Gastroesophageal sphincter (tissue), 4 donors: Measurements from ENCODE around the gene GABRA5. TPM values are rescaled to one million over a fixed set of nuclear protein-coding genes. Genes with fewer than 3 reads are reported as not detected.

Source experiments
- ATAC-seq: fragments of 150-250 bp; one replicate; pipeline ENCODE4 v1.9.1; 2016; ENCODE audit warnings: mild to moderate bottlenecking, moderate library complexity
- H3K27ac ChIP-seq, 4 donors: fragments of 200-600 bp; sonication (generic) in 3 of 4; 1 replicate in 3 of 4; 2 replicates in 1 of 4; pipeline ENCODE4 v1.5.1; 2016 to 2019
- H3K27me3 ChIP-seq: fragments of 200-600 bp; sonication (generic); one replicate; pipeline ENCODE4 v1.5.1; 2019
- H3K36me3 ChIP-seq, 2 donors: fragments of 200-600 bp; sonication (generic); one replicate each; pipeline ENCODE4 v1.5.1; 2019; ENCODE audit warnings: control low read depth in 1 of 2
- H3K4me1 ChIP-seq, 3 donors: fragments of 200-600 bp; sonication (generic); 1 replicate in 2 of 3; 2 replicates in 1 of 3; pipeline ENCODE4 v1.5.1; 2016 to 2019; ENCODE audit warnings: control low read depth in 2 of 3
- H3K4me3 ChIP-seq, 2 donors: fragments of 200-600 bp; sonication (generic); one replicate each; pipeline ENCODE4 v1.5.1; 2019; ENCODE audit warnings: mild to moderate bottlenecking in 1 of 2, moderate library complexity in 1 of 2
- H3K9me3 ChIP-seq, 3 donors: fragments of 200-600 bp; sonication (generic); one replicate each; pipeline ENCODE4 v1.5.1; 2017 to 2019; ENCODE audit warnings: control low read depth in 2 of 3
- CTCF ChIP-seq, 4 experiments: fragments of 200-600 bp in 2 of 4; fragments of 450-650 bp in 2 of 4; sonication (generic) in 1 of 4; IDR thresholded peaks; one replicate each; pipeline ENCODE4 v1.5.1; 2017 to 2019; ENCODE audit warnings: antibody characterized with exemption in 4 of 4, mild to moderate bottlenecking in 2 of 4, moderate library complexity in 2 of 4
- EP300 ChIP-seq: sonication (generic); formaldehyde crosslinking; IDR thresholded peaks from one replicate; pipeline ENCODE4 v1.6.1; 2017; ENCODE audit warnings: antibody characterized with exemption, mild to moderate bottlenecking
- POLR2A ChIP-seq, 2 donors: fragments of 450-650 bp; IDR thresholded peaks; one replicate each; pipeline ENCODE4 v1.6.1; 2017; ENCODE audit warnings: antibody characterized with exemption in 2 of 2, mild to moderate bottlenecking in 2 of 2, moderate library complexity in 1 of 2
- POLR2AphosphoS5 ChIP-seq: sonication (generic); formaldehyde crosslinking; IDR thresholded peaks from one replicate; pipeline ENCODE4 v1.6.1; 2017; ENCODE audit warnings: antibody characterized with exemption
- WGBS, 2 donors: methylation state at CpG; one replicate each; pipeline ENCODE4 v1.1.5; 2018; ENCODE audit warnings: low coverage in 1 of 2; 5-methylcytosine and 5-hydroxymethylcytosine counted together
- total RNA-seq, 4 donors: library from RNA; depleted of rRNA; stranded (reverse); fragments of >200 nt; gene quantifications; one replicate each; pipeline ENCODE4 v1.1.0, GENCODE V29; 2016

GABRA5 gene
- total RNA-seq, 4 donors from 2014 or later, result 2.4 to 151 (median 33.7) TPM

DNA sequence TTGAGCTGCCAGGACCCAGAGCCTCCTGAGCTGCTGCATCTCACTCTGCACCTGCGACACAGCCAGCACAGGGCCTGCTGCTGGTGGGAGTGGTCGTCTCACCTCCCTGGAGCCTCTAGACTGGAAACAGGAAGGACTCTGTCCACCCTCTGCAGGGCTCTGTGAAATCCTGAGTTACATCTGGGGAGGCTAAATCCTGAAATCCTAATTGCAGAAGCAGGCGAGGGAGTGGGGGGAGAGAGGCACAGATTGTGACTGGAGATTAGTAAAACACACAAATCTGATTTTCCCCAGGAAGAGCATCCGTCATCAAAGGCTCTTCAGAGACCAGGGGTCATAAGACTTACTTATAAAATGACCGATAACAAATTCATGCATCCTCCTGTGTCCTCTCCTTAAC, 72.5 kb downstream of the GABRA5 start:
- Histone ChIP-seq H3K4me1 (no peaks in the 10 kb centered on the region), H3K9me3 (no peaks in the 10 kb centered on the region), H3K4me3 (no peak overlapping the region), H3K27ac (no peak overlapping the region), H3K36me3 (peaks cover 0 to 34% of the 10 kb centered on the region in 2 donors), H3K27me3 (no peaks in the 10 kb centered on the region)
- WGBS, 2 donors, result 89 to 90% methylated on average over 3 of the region's 5 CpGs
- no peak for ATAC-seq
- TF ChIP-seq POLR2A (IDR thresholded peaks at IDR 0.05) (no peak), POLR2AphosphoS5 (no peak), EP300 (no peak), CTCF (IDR thresholded peaks at IDR 0.05) (no peak)

- H3K4me1 ChIP-seq, result no peaks in the 10 kb centered on the region
- TF ChIP-seq EP300, result no peak
- TF ChIP-seq POLR2A (IDR thresholded peaks at IDR 0.05), result no peak
- no peak for TF ChIP-seq CTCF (IDR thresholded peaks at IDR 0.05)
- TF ChIP-seq POLR2AphosphoS5, result no peak
- H3K27ac ChIP-seq, result no peak overlapping the region
- no peaks in the 10 kb centered on the region for H3K9me3 ChIP-seq
- H3K36me3 ChIP-seq, result peaks cover 0 to 37% of the 10 kb centered on the region in 2 donors
- no peaks in the 10 kb centered on the region for H3K27me3 ChIP-seq
- no peak for ATAC-seq
- WGBS, 2 donors, result 76 to 83% methylated on average over 3 to 5 of the region's 5 CpGs
- no peak overlapping the region for H3K4me3 ChIP-seq
Measured at GRCh38 chr15:26941489-26941888, 74.6 kb downstream of the GABRA5 start.

DNA sequence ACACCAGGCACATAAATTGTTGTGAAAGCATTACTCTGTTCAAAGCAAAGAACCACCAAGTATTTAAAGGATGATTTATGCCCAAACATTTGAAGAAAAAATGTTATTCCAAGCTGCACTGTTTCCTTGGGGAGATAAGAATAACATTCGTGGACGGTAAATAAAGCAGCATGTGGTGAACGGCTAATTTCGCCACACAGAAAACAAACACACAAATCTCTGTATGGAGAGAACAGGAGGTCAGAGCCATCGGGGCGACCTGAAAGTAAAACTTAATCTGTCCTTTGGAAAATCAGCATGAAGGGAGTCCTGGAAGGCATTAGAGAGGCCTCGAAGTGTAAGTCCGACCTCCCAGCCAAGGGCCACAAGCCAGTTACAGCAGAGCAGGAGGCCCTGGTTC, 77.0 kb downstream of the GABRA5 start:
- TF ChIP-seq CTCF (IDR thresholded peaks at IDR 0.05), result no peak
- TF ChIP-seq EP300, result no peak
- TF ChIP-seq POLR2A (IDR thresholded peaks at IDR 0.05), result no peak
- no peak for TF ChIP-seq POLR2AphosphoS5
- H3K27me3 ChIP-seq, result no peaks in the 10 kb centered on the region
- peaks cover 0 to 24% of the 10 kb centered on the region in 2 donors for H3K36me3 ChIP-seq
- no peak overlapping the region for H3K27ac ChIP-seq
- no peaks in the 10 kb centered on the region for H3K9me3 ChIP-seq
- ATAC-seq, result no peak
- H3K4me3 ChIP-seq, result no peak overlapping the region
- WGBS, 2 donors, result 43 to 78% methylated on average over 8 of the region's 8 CpGs
- H3K4me1 ChIP-seq, result no peaks in the 10 kb centered on the region

GRCh38 chr15:26945046-26945445, 78.2 kb downstream of the GABRA5 start:
- ATAC-seq, result no peak
- no peak for TF ChIP-seq POLR2AphosphoS5
- TF ChIP-seq EP300, result no peak
- no peak for TF ChIP-seq POLR2A (IDR thresholded peaks at IDR 0.05)
- no peak for TF ChIP-seq CTCF (IDR thresholded peaks at IDR 0.05)
- 72% methylated on average over 5 of the region's 13 CpGs; no CpG with 5 or more reads in 1 of the 2 donors for WGBS, 2 donors
- no peak overlapping the region for H3K4me3 ChIP-seq
- no peaks in the 10 kb centered on the region for H3K9me3 ChIP-seq
- peaks cover 0 to 18% of the 10 kb centered on the region in 2 donors for H3K36me3 ChIP-seq
- no peak overlapping the region for H3K27ac ChIP-seq
- H3K4me1 ChIP-seq, result no peaks in the 10 kb centered on the region
- no peaks in the 10 kb centered on the region for H3K27me3 ChIP-seq

GRCh38 chr15:26950001-26950400, 83.1 kb downstream of the GABRA5 start:
- ATAC-seq, result no peak
- Histone ChIP-seq H3K27ac (no peak overlapping the region), H3K36me3 (no peaks in the 10 kb centered on the region), H3K4me3 (no peak overlapping the region), H3K27me3 (no peaks in the 10 kb centered on the region), H3K4me1 (no peaks in the 10 kb centered on the region), H3K9me3 (peaks cover 0 to 8% (median 0%) of the 10 kb centered on the region in 3 donors)
- 69 to 82% methylated on average over 2 of the region's 2 CpGs for WGBS, 2 donors
- TF ChIP-seq POLR2AphosphoS5 (no peak), POLR2A (IDR thresholded peaks at IDR 0.05) (no peak), EP300 (no peak), CTCF (IDR thresholded peaks at IDR 0.05) (no peak)
